Measurements from ENCODE around the gene OR9A2. TPM values are rescaled to one million over a fixed set of nuclear protein-coding genes. Genes with fewer than 3 reads are reported as not detected.

Gene OR9A2
- total RNA-seq, 2 donors from 2014 or later = not detected

GRCh38 chr7:143040209-143040715, 13.3 kb upstream of the OR9A2 start:
- Histone ChIP-seq H3K27ac (ENCODE audit: low read depth, low read length) (no peak overlapping the region), H3K9ac (ENCODE audit: extremely low read depth, low read length, poor library complexity, severe bottlenecking) (no peak overlapping the region), H3K36me3 (ENCODE audit: control insufficient read depth, insufficient read depth, low read length) (no peaks in the 10 kb centered on the region), H3K4me3 (ENCODE audit: low read length) (no peak overlapping the region), H3K4me1 (ENCODE audit: control insufficient read depth, insufficient read depth, low read length) (peaks cover 4% of the 10 kb centered on the region), H3K9me3 (ENCODE audit: control insufficient read depth, low read length) (no peaks in the 10 kb centered on the region), H3K27me3 (ENCODE audit: control insufficient read depth, insufficient read depth, low read length, poor library complexity, severe bottlenecking) (peaks cover 59% of the 10 kb centered on the region)
- no peaks in the 10 kb centered on the region for H3K36me3 Mint-ChIP-seq (ENCODE audit: low read depth)
- no peak overlapping the region for H3K27ac Mint-ChIP-seq
- no peak overlapping the region for H3K4me3 Mint-ChIP-seq
- H3K9me3 Mint-ChIP-seq = peaks cover 10% of the 10 kb centered on the region
- 95% methylated on average over 3 of the region's 3 CpGs; no CpG with 5 or more reads in 1 of the 2 experiments for WGBS, 2 experiments (ENCODE audit: insufficient coverage in 1 of 2, insufficient read length in 1 of 2)
- DNase-seq = no peak
- H3K27me3 Mint-ChIP-seq (ENCODE audit: insufficient read depth) = peaks cover 65% of the 10 kb centered on the region
- H3K4me1 Mint-ChIP-seq = peaks cover 16% of the 10 kb centered on the region
- TF ChIP-seq CTCF (conservative IDR thresholded peaks at IDR 0.05) = no peak

GRCh38 chr7:143038635-143039034, 11.7 kb upstream of the OR9A2 start:
- WGBS, 2 experiments (ENCODE audit: insufficient coverage in 1 of 2, insufficient read length in 1 of 2) = 93 to 95% methylated on average over 4 to 5 of the region's 5 CpGs
- Histone ChIP-seq H3K4me3 (ENCODE audit: low read length) (no peak overlapping the region), H3K4me1 (ENCODE audit: control insufficient read depth, insufficient read depth, low read length) (peaks cover 4% of the 10 kb centered on the region), H3K36me3 (ENCODE audit: control insufficient read depth, insufficient read depth, low read length) (no peaks in the 10 kb centered on the region), H3K9me3 (ENCODE audit: control insufficient read depth, low read length) (no peaks in the 10 kb centered on the region), H3K27ac (ENCODE audit: low read depth, low read length) (no peak overlapping the region), H3K27me3 (ENCODE audit: control insufficient read depth, insufficient read depth, low read length, poor library complexity, severe bottlenecking) (peaks cover 43% of the 10 kb centered on the region), H3K9ac (ENCODE audit: extremely low read depth, low read length, poor library complexity, severe bottlenecking) (no peak overlapping the region)
- H3K4me3 Mint-ChIP-seq = no peak overlapping the region
- no peak for DNase-seq
- H3K27me3 Mint-ChIP-seq (ENCODE audit: insufficient read depth) = peaks cover 62% of the 10 kb centered on the region
- H3K36me3 Mint-ChIP-seq (ENCODE audit: low read depth) = no peaks in the 10 kb centered on the region
- H3K27ac Mint-ChIP-seq = no peak overlapping the region
- H3K9me3 Mint-ChIP-seq = peaks cover 18% of the 10 kb centered on the region
- peaks cover 16% of the 10 kb centered on the region for H3K4me1 Mint-ChIP-seq
- TF ChIP-seq CTCF (conservative IDR thresholded peaks at IDR 0.05) = no peak

GRCh38 chr7:143027683-143028082, 751 bp upstream of the OR9A2 start:
- WGBS, 2 experiments (ENCODE audit: insufficient coverage in 1 of 2, insufficient read length in 1 of 2) = 97 to 100% methylated on average over 1 to 2 of the region's 2 CpGs
- Mint-ChIP-seq H3K27me3 (ENCODE audit: insufficient read depth) (peaks cover 20% of the 10 kb centered on the region), H3K4me1 (no peaks in the 10 kb centered on the region), H3K36me3 (ENCODE audit: low read depth) (no peaks in the 10 kb centered on the region), H3K9me3 (no peaks in the 10 kb centered on the region), H3K4me3 (no peak overlapping the region), H3K27ac (no peak overlapping the region)
- Histone ChIP-seq H3K27me3 (ENCODE audit: control insufficient read depth, insufficient read depth, low read length, poor library complexity, severe bottlenecking) (peaks cover 9% of the 10 kb centered on the region), H3K4me1 (ENCODE audit: control insufficient read depth, insufficient read depth, low read length) (no peaks in the 10 kb centered on the region), H3K27ac (ENCODE audit: low read depth, low read length) (no peak overlapping the region), H3K9me3 (ENCODE audit: control insufficient read depth, low read length) (no peaks in the 10 kb centered on the region), H3K9ac (ENCODE audit: extremely low read depth, low read length, poor library complexity, severe bottlenecking) (no peak overlapping the region), H3K4me3 (ENCODE audit: low read length) (no peak overlapping the region), H3K36me3 (ENCODE audit: control insufficient read depth, insufficient read depth, low read length) (no peaks in the 10 kb centered on the region)
- TF ChIP-seq CTCF (conservative IDR thresholded peaks at IDR 0.05) = no peak
- DNase-seq = no peak

All from endodermal cell (in vitro differentiated cells).